ENCODE data around the gene PDSS2.

- TF ChIP-seq CTCF (IDR thresholded peaks at IDR 0.05) (no peak), POLR2AphosphoS5 (IDR thresholded peaks at IDR 0.05; ENCODE audit: insufficient read depth in 1 of 2, low read depth in 1 of 2) (no peak)
Observed at GRCh38 chr6:107386904-107387303, 72.5 kb downstream of the PDSS2 start.
